Motor neuron (in vitro differentiated cells): ENCODE measurements around the gene FOXD4L6. TPM values are rescaled to one million over a fixed set of nuclear protein-coding genes. Genes with fewer than 3 reads are reported as not detected.
"Not testable (repeated sequence)": the region's sequence is repeated elsewhere in the genome, so short reads cannot be mapped to it uniquely, and the experiment has no call there.

Source experiments
- ATAC-seq, 8 experiments: fragments of 200-7000 bp; cut with Tn5 transposase; replicated peaks in 6 of 8; 2 replicates each; pipeline ENCODE4 v1.8.0; 2021; ENCODE audit warnings: mild to moderate bottlenecking in 8 of 8, moderate library complexity in 8 of 8
- H3K27ac ChIP-seq, 2 donors: fragments of 250-450 bp; sonication (Bioruptor Pico); 2 replicates each; pipeline ENCODE4 v1.9.0; 2021; ENCODE audit warnings: antibody characterized with exemption in 2 of 2, mild to moderate bottlenecking in 2 of 2, moderate library complexity in 1 of 2
- H3K4me1 ChIP-seq, 2 donors: fragments of 250-450 bp; sonication (Bioruptor Pico); replicated peaks in 1 of 2; 2 replicates each; pipeline ENCODE4 v1.6.1; 2021; ENCODE audit warnings: antibody characterized with exemption in 2 of 2, mild to moderate bottlenecking in 2 of 2, moderate library complexity in 1 of 2
- H3K4me3 ChIP-seq, 5 donors: fragments of 250-450 bp; sonication (Bioruptor Pico); 2 replicates each; pipeline ENCODE4 v1.9.0; 2021; ENCODE audit warnings: antibody characterized with exemption in 5 of 5, mild to moderate bottlenecking in 5 of 5, moderate library complexity in 4 of 5
- WGBS, 10 experiments: fragments of 450-650 bp; shearing (Covaris generic); methylation state at CpG; one replicate each; pipeline ENCODE4 v1.0.0; 2022; 5-methylcytosine and 5-hydroxymethylcytosine counted together
- in situ Hi-C, 9 experiments: fragments of 400-800 bp; cut with MboI; loops; one replicate each; pipeline ENCODE4 v1.15.0; 2021; ENCODE audit warnings: low sequenced_read_pairs in 9 of 9, low pct_unique_long_range_greater_than_20kb in 2 of 9; ENCODE audit not compliant: unreplicated experiment in 9 of 9
- total RNA-seq, 8 experiments: library from RNA; unstranded; fragments of 300-600 nt; gene quantifications; 2 replicates each; pipeline versions ENCODE4 v1.2.3 to v1.2.4, GENCODE V29; 2022

The FOXD4L6 gene
- 1 to 10 TPM in 2 of 8 experiments, under 1 TPM in 4, not detected in 2; 0.15 to 1.2 (median 0.46) TPM for total RNA-seq

GRCh38 chr9:41128581-41128980, at the start of gene FOXD4L6:
FOXD4L6 (minus strand) TSS chr9:41128681; CDS start chr9:41128383, 298 bp downstream.
- H3K4me3 ChIP-seq, ATAC-seq, H3K27ac ChIP-seq, H3K4me1 ChIP-seq, in situ Hi-C loops: not testable (repeated sequence)
- WGBS, 10 experiments = no CpG with 5 or more reads among the region's 15 CpGs

GRCh38 chr9:41174994-41175393, 46.5 kb upstream of the FOXD4L6 start:
- H3K27ac ChIP-seq, H3K4me1 ChIP-seq, H3K4me3 ChIP-seq, in situ Hi-C loops, ATAC-seq: not testable (repeated sequence)
- no CpG with 5 or more reads among the region's 4 CpGs for WGBS, 10 experiments

DNA sequence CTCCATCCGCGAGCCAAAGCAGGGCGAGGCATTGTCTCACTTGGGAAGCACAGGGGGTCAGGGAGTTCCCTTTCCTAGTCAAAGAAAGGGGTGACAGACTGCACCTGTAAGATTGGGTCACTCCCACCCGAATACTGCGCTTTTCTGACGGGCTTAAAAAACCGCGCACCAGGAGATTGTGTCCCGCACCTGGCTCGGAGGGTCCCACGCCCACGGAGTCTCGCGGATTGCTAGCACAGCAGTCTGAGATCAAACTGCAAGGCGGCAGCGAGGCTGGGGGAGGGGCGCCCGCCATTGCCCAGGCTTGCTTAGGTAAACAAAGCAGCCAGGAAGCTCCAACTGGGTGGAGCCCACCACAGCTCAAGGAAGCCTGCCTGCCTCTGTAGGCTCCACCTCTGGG, 21.6 kb upstream of the FOXD4L6 start:
- H3K4me3 ChIP-seq, H3K4me1 ChIP-seq, in situ Hi-C loops, ATAC-seq, H3K27ac ChIP-seq: not testable (repeated sequence)
- WGBS, 10 experiments = no CpG with 5 or more reads among the region's 18 CpGs

GRCh38 chr9:41141878-41142277, 13.4 kb upstream of the FOXD4L6 start:
- H3K4me1 ChIP-seq, ATAC-seq, H3K27ac ChIP-seq, in situ Hi-C loops, H3K4me3 ChIP-seq: not testable (repeated sequence)
- WGBS, 10 experiments = no CpG with 5 or more reads among the region's 2 CpGs

DNA sequence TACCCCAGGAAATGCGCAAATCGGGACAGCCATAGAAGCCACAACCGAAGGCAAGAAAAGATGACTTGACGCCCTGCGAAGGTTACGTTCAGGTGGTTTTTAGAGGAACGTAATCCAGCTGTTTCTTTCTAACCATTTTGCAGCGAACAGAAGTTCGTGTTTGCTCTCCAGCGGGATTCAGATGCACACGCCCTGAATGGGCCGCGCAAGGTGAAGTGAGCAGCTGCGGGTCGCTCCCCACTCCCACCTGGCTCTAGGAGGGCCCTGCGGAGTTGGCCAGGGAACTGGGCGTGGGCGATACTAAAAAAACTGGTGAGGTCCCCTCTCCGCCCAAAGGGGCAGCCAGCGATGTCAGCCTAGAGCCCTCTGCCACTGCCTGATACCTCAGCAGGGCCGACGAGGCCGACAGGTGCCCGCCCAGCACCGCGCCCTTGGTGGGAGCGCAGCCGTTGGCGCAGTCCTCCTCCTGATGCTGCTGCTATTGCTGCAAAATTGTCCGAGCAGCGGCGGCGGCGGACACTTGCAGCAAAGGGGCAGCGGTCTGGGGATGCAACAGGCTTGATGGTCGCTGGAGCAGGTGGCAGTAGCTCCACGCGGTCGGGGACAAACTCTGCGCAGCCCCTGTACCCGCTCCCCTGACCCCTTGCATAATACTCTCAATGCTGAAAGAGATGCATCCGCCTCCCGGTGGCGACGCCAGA, 1.6 kb downstream of the FOXD4L6 start:
- in situ Hi-C loops, H3K4me1 ChIP-seq, H3K27ac ChIP-seq, H3K4me3 ChIP-seq: not testable (repeated sequence)
- peak in 6 of 8 experiments; percentile 37 to 62 (median 52) for ATAC-seq
- WGBS, 10 experiments = no CpG with 5 or more reads among the region's 45 CpGs

GRCh38 chr9:41125936-41126335, 2.5 kb downstream of the FOXD4L6 start:
- no CpG with 5 or more reads among the region's 3 CpGs for WGBS, 10 experiments
- ATAC-seq, H3K27ac ChIP-seq, H3K4me1 ChIP-seq, H3K4me3 ChIP-seq, in situ Hi-C loops: not testable (repeated sequence)

DNA sequence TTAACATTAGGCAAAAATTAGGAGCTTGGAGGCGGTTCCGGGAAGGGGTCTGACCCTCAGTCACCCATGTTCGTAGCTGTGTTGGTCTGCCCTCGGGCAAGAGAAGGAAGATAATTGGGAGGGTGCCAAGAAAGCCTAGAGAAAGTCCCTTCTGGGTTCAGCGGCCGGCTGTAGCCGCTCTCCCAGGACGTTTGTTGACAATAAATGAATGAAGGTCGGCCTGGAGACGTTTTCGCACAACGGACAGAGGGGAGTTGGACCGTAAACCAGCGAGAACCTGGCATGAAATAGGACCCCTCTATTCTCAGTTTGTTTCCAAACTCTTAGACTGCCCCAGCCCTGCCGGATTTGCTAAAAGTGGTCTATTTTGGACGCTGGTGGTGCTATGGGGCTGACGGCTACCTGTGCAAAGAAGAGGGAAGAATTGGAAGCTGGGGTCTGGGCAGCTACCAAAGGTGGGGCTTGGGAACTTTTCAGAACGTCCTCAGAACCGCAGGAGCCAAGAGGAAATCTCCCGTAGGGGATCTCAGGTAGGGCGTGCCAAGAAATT, 3.3 kb downstream of the FOXD4L6 start:
- H3K4me1 ChIP-seq, H3K27ac ChIP-seq, in situ Hi-C loops, H3K4me3 ChIP-seq: not testable (repeated sequence)
- WGBS, 10 experiments = no CpG with 5 or more reads among the region's 21 CpGs
- peak in 2 of 8 experiments; percentile 21 to 26 for ATAC-seq

- peak in 6 of 8 experiments; percentile 24 to 33 (median 26) for ATAC-seq
- H3K27ac ChIP-seq, H3K4me1 ChIP-seq, in situ Hi-C loops, H3K4me3 ChIP-seq: not testable (repeated sequence)
- no CpG with 5 or more reads among the region's 52 CpGs for WGBS, 10 experiments
Observed at GRCh38 chr9:41124250-41125108, 4.0 kb downstream of the FOXD4L6 start.

DNA sequence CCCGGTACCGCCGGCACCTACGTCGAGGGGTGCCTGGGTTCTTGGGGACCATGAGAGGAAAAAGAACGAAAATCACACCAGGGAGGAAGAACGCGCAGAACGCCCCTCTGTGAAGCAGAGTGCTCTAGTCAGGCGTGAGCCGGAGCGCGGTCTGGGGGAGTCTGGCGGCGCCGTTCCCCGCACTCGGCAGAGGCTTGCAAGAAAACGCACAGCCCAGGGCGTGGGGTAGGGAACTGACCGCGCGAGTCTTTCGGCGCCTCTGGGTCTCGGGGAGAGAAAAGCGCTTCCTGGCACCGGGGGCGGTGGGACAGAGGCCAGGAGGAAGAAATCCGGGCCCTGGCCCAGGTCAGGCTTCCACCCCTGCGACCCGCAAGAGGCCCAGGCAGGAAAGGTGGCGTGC, 4.7 kb downstream of the FOXD4L6 start:
- H3K4me1 ChIP-seq, H3K4me3 ChIP-seq, in situ Hi-C loops, H3K27ac ChIP-seq: not testable (repeated sequence)
- peak in 7 of 8 experiments; percentile 25 to 78 (median 75) for ATAC-seq
- WGBS, 10 experiments = no CpG with 5 or more reads among the region's 33 CpGs

GRCh38 chr9:41123396-41123795, 5.1 kb downstream of the FOXD4L6 start:
- no CpG with 5 or more reads among the region's 32 CpGs for WGBS, 10 experiments
- H3K27ac ChIP-seq, H3K4me3 ChIP-seq, in situ Hi-C loops, H3K4me1 ChIP-seq: not testable (repeated sequence)
- peak in 6 of 8 experiments; percentile 20 to 42 (median 38) for ATAC-seq

DNA sequence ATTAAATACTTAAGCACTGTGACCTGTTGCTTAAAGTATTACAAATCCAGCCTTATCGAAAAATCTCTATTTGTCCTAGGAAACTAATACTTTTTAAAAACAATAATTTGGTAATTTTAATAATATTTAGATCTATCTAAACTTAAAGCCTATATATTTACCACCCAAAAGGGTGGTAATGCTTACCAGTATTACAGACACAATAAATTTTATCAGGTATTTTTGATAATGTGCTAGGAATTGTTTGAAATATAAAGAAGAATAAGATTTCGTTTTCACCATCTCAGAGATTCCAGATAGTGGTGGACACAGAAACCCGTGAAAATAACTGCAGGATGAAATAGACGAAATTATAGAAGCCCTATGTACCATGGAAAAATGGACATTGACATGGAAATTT, 7.8 kb downstream of the FOXD4L6 start:
- H3K4me3 ChIP-seq, H3K27ac ChIP-seq, H3K4me1 ChIP-seq, ATAC-seq, in situ Hi-C loops: not testable (repeated sequence)
- no CpG with 5 or more reads among the region's 4 CpGs for WGBS, 10 experiments

- ATAC-seq = peak in 1 of 8 experiments; percentile 15
Observed at GRCh38 chr9:41119719-41120118, 8.8 kb downstream of the FOXD4L6 start.

DNA sequence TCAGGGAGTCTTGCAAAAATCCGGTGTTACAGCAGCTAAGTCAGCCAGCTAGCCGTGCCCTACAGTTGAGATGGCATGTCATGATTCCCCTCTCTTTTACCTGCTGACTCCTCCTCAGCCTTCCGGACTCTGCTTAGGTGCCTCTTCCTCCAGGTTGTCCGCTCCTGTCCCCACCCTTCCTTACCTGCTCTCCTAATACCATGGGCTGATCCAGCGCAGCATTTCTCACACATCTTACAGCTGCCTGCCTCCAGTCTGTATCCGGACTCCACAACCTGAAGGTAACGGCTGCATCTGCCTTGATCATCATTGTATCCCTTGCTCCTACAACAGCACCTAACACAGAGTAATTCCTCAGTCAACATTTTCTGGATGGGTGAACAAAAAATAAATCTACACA, 9.2 kb downstream of the FOXD4L6 start:
- in situ Hi-C loops = not testable (repeated sequence)
- WGBS, 10 experiments = no CpG with 5 or more reads among the region's 7 CpGs
- peak in 1 of 8 experiments; percentile 34 for ATAC-seq

More at GRCh38 chr9:41119719-41120118, 8.8 kb downstream of the FOXD4L6 start:
- H3K4me3 ChIP-seq, H3K4me1 ChIP-seq, in situ Hi-C loops, H3K27ac ChIP-seq: not testable (repeated sequence)
- no CpG with 5 or more reads among the region's 5 CpGs for WGBS, 10 experiments

More for the DNA sequence above, 9.2 kb downstream of the FOXD4L6 start:
- not testable (repeated sequence) for H3K4me1 ChIP-seq, H3K27ac ChIP-seq, H3K4me3 ChIP-seq
